Glomerular endothelial cell (primary cell): ENCODE measurements around the gene UBAC2. TPM values are rescaled to one million over a fixed set of nuclear protein-coding genes. Genes with fewer than 3 reads are reported as not detected.

Experiments used
- DNase-seq: peaks from one replicate; pipeline ENCODE4 v3.0.0-alpha.2; 2011; ENCODE audit warnings: low read depth, low spot score; ENCODE audit errors: extremely low read depth
- total RNA-seq: library from RNA; depleted of rRNA; stranded (reverse); fragments of >200 nt; gene quantifications from 2 replicates; pipeline ENCODE4 v1.2.3, GENCODE V29; 2015

UBAC2 gene
- total RNA-seq, 1 donor from 2014 or later: 49.3 TPM

- no peak for DNase-seq
Observed at GRCh38 chr13:99307648-99308339, 107.1 kb downstream of the UBAC2 start.

GRCh38 chr13:99308471-99309087 is 107.9 kb downstream of the UBAC2 start:
- DNase-seq: no peak

DNA sequence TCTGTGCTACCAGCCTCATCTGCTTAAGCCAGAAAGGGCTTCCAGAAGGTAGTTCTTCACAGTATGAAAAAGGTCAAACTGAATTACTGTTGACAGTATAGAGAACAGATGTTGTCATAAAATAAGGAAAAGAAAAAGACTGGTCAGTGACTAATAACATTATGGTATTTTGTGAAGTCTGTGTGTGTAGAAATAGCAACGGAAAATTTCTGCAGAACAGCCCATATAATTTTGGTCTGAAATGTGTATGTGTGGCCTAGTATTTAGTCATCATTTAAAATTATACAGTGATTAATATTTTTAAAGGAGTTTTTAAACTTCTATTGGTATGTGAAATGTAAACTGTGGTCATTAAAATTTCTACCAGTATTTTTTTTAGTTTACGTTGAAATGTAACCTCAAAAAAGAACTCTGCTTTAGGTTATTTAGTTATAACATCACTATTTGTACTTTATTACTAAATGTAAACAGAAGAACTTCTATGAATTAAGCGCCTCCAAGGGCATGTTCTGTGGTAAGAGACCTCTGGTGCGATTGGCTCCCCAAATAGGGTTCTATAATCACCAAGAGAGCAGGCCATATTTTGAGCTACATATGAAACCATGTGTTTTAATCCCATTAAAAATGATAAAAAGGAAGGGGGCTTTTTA is 109.9 kb downstream of the UBAC2 start:
- DNase-seq: no peak

GRCh38 chr13:99311137-99311536 is 110.5 kb downstream of the UBAC2 start:
- no peak for DNase-seq

DNA sequence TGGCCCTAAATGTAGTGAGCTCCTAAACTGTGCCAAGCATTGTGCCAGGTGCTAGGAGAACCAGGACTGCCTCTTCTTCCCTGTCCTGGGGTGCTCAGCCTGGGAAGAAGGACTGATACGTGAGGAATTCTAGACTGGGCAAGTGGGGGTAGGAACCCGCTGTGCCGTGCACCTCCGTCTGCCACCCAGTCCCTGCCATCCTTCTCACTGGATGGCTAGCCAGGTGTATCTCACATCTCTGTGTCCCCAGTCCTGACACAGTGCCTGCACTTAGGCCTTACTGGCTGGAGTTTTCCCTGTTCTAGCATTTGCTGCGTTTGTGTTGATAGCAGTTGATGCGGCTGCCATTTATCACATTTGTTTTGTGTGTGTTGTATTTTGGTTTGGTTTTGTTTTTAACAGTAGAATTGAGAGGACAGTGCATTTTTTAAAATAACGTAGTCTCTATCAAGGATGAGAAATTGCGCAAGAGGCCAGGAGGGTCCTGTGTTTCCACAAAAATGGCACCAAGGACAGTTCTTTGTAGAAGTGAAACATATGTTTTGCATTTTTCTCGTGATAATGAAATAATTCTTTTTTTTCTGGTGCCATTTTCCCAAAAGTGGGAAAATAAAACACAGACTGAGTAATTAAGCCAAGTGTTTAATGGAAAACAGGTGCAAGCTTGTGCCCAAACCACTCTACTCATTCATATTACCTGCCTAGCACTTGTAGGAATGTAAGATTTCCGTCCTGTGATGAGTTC is 111.3 kb downstream of the UBAC2 start:
- no peak for DNase-seq

- DNase-seq: no peak
Observed at GRCh38 chr13:99312493-99312883, 111.8 kb downstream of the UBAC2 start.

- DNase-seq: no peak
Observed at GRCh38 chr13:99313501-99313900, 112.8 kb downstream of the UBAC2 start.

DNA sequence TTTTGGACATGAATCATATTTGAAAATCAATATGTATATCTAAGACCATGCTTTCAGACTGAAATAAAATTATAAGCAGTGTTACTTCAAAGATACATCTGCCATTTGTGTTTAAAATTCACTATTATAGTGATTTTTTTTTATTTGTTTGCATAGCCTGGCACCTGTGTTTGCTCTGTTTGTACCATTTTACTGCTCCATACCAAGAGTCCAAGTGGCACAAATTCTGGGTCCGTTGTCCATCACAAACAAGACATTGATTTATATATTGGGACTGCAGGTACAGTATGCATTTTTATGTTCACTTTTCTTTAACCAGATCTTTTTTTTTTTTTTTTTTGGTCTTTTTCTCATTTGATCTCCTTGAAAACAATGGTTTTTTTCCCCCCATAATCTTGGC is 113.3 kb downstream of the UBAC2 start:
- no peak for DNase-seq

DNA sequence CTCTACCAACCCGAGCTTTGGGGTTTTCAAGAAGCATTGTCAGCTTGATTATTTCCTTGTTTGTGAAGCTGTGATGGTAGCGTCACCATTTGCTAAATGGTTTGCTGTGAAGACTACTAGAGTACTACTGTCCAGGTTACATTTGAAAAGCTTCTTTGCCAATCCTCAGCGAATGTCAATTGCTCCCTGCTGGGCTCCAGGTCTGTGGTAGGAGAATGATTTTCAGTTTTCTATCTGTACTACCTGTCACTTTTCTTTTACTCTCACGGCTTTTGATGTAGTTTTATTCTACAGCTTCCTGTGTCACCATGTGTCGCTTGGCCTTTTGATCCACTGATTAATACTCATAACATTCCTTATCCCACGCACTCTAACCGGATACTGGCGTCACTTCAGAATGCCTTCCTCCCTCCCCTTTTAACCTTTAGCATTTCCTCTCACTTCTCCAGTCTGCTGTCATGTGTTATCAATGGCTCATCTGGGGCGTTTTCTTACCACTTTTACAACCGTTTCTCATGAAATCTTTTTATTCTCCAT is 114.1 kb downstream of the UBAC2 start:
- peak; percentile 89 for DNase-seq

GRCh38 chr13:99315186-99315585 is 114.5 kb downstream of the UBAC2 start:
- no peak for DNase-seq

GRCh38 chr13:99316224-99316623 is 115.6 kb downstream of the UBAC2 start:
- no peak for DNase-seq

- no peak for DNase-seq
Observed at GRCh38 chr13:99316657-99317256, 116.1 kb downstream of the UBAC2 start.

- DNase-seq: peak; percentile 98
Observed at GRCh38 chr13:99320693-99321481, 120.2 kb downstream of the UBAC2 start.

GRCh38 chr13:99321709-99322108 is 121.1 kb downstream of the UBAC2 start:
- DNase-seq: no peak

DNA sequence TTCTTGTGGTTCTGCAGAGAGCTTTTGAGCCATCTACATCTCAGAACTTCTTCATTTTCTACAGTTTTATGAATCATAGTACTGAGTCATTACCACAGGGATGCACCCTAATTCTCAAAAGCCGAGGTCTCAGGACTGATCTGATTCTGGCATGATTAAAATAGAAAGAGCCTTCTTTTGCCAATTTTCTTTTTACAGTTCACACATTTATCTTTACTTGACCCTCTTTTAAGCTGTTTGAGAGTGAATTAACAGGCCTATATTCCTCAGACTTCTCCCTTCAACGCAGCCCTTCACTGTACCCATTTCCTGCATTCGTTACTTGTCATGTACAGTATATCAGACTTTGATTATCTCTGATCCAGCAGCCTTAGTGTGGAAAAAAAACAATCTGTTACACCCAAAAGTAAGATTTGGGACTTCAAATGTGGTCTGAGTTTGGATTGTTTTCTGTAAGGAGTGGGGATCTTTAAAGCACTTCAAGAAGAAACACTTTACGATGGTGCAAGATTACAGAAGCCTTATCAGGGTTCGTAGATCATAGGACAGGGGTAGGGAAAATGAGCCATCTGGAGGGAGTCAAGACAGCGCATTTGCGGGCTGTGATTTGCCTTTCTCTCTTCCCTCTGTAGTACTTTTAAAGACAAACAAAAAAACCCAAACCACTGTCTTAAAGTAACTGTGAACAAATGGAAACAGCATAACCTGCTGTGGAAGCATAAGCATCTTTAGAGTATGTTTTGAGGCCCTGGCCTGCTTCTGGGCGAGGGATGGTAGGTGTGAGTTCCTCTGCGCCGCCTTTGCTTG is 121.8 kb downstream of the UBAC2 start:
- no peak for DNase-seq

DNA sequence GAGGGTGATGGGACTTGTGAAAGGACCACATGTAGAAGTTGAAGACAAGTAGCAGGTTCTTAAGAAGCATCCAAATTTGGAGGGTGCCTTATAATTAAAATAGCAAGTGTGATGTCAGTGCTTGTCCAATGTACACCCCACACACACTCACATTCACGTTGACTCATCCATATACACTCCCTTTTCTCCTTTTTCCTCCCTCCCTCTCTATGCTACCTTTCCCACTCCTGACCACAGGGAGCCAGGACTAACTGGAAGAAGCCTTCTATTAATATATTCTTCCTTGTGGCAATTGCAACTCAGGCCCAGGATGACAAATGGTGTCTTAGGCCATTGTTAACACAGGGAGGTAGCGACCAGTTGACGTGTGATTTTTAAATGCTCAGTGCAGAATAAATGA is 122.8 kb downstream of the UBAC2 start:
- DNase-seq: no peak

DNA sequence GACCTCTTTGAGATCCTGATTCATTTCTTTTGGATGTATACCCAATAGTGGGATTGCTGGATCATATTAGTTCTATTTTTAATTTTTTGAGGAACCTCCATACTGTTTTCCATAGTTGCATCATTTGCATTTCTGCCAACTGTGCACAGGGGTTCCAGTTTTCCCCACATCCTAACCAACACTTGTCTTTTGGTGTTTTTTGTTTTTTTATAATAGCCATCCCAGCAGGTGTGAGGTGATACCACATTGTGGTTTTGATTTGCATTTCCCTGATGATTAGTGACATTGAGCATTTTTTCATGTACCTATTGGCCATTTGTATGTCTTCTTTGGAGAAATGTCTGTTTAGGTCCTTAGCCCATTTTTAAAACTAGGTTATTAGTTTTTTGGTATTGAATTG is 125.4 kb downstream of the UBAC2 start:
- DNase-seq: no peak

DNA sequence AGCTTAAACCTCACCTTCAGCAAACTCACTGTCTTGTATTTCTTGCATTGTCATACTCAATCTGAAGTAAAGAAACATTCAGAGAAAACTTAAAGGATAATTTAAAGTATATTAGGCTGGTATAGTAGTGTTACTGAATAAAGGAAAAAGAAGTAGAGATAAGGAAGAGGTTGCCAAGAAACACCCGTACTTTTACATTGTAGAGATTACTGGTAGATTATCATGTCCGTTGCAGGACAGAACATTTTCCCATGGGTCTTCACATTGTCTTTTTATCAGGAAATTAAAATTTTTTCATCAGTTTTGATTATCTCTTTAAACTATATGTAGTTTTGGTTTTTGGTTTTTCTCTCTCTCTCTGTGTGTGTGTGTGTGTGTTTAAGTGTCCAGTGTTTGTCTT is 126.5 kb downstream of the UBAC2 start:
- DNase-seq: no peak

- no peak for DNase-seq
Observed at GRCh38 chr13:99327761-99328160, 127.1 kb downstream of the UBAC2 start.
